NCI-H1417 treated with DMSO at 0.1 percent for 48 hours (cell line): ENCODE data around the gene ANGPTL7.
"Not testable (repeated sequence)": the region's sequence is repeated elsewhere in the genome, so short reads cannot be mapped to it uniquely, and the experiment has no call there.

Experiments used
- DNase-seq: peaks from one replicate; lab custom pipeline; 2025; lab: John Stamatoyannopoulos, UW

The ANGPTL7 gene

DNA sequence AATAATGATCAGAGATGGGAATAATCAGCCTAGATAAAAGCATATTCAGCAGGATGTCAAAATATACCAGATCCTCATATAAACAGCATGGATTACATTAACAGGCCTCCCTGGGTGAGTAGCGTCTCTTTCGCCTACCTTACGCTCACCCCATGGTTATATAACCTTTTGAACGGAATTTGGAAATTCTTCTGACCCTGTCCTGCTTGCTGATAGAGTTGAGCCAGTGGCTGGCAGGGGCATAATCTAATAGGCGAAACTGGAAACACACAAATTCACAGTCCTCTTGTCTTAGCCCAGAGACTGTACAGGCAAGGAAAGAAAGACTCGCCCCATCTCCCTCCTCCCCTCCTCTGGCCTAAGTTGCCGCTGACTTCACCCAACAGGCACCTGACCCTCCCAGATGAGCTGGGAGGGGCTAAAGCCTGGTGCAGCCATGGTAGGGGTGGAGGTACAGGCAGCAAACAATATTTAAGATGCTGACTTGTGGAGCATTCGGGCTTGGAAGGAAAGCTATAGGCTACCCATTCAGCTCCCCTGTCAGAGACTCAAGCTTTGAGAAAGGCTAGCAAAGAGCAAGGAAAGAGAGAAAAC, at the start of gene ANGPTL7:
Gene ANGPTL7 (plus strand): TSS at position 498 of the 594 bp plus-strand sequence. CDS start 225 bp downstream, outside the sequence.
- no peak for DNase-seq

DNA sequence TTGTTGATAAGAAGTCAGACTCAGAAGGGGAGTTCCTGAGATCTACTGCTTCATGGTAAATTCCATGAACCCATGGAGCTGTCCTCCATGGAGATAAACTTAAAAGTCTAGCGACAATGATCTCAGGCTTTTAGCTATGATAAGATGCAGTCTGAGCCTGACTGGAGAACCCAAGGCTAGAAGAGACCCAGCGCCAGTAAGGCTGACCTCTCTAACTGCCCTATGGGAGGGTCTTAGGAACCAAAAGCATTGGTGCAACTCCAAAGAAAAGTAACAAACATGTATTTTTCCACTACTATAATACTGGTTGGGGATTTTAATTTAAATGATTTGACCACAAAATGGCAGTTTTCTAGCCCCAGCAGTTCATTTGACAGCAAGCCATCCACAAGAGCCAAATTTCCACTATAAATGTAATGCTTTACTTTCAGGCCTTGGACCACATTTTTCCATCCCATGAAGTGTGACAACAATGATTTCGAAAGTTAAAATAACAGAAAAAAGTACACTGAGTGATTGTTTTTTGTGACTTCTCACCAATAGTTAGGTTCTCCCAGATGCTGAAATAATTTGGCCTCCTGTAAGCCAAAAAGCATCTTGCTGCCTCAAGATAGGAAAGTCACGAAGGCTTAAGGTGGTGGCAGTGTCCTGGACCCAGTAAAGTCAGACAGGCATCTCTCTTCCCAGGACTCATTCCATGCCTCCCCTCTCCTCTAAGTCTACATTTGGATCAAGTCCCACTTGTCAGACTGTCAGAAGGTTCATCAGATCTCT, 46.4 kb upstream of the ANGPTL7 start:
- no peak for DNase-seq

DNA sequence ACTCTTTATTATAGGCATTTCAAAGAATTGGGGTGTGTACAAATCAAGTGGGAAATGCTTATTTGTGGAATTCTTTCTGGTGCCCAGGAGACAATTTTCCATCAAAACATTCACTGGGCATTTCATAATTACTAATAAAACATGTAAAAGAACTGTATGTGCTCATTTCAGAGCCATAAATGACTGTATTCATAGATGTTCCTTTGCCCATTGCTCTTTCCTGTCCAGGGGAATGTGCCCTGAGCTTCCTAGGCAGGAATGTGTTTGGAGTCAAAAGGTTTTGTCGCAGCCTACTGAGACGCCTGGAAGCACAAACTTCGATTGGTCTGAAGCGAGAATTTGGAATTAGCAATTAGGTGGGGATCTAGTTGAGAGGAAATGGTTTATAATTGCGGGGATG, 45.8 kb upstream of the ANGPTL7 start:
- no peak for DNase-seq

GRCh38 chr1:11143907-11144306, 45.2 kb upstream of the ANGPTL7 start:
- no peak for DNase-seq

DNA sequence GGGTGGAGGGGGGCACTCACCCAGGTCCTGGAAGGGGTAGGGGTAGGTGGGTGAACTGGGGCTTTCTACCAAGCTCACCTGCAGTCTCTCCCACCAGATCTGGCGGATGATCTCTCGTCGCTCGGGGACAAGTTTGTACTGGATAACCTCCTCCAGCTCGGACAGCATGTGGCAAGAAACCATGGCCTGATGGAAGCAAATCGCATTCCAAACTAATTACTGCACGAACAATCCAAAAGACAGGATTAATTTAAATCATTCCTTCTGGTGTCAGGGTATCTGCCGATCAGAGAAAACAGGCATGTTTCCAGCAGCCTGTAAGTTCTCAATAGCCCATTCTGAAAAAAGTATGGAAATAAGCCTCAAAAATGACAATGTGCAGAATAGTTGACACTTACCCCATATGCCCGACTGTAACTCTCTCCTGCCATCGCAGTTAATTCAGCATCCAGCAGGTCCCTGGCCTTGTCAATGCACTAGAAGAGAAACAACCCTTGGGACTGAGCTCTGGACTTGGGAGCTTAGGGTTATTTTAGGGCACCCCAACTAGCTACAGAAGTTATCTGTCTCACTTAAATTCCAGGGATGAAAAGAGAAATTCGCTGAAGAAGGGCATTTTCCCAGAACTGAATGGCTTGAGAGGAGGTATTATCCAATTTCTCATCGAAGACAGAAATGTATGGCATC, 44.4 kb upstream of the ANGPTL7 start:
- no peak for DNase-seq

- no peak for DNase-seq
These were observed 43.4 kb upstream of the ANGPTL7 start for GRCh38 chr1:11145741-11146140.

DNA sequence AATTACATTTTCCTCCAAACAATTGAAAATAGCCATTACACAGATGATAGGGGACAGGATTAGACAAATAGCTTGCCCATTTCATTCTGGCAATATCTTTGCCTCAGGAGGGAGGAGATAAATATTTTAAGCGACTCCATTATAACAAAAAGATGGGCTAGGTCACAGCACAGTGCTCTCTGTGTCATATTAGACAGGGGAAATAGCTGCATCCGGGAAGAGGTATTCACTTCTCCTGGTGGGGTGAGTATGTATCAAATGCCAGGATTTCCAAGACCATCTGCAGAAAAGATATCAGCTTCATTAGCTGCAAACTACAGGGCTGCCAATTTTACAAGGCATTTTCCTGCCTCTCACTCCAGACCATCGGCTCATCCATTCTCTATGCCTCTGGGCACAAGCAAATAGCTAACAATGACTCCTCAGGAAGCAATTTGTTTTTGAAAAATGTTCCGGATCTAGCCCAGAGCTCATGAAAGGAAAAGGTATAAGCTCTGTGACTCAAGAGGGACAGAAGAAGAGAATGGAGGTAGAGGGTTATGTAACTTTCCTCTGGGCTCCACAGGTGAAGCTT, 41.9 kb upstream of the ANGPTL7 start:
- DNase-seq: no peak

DNA sequence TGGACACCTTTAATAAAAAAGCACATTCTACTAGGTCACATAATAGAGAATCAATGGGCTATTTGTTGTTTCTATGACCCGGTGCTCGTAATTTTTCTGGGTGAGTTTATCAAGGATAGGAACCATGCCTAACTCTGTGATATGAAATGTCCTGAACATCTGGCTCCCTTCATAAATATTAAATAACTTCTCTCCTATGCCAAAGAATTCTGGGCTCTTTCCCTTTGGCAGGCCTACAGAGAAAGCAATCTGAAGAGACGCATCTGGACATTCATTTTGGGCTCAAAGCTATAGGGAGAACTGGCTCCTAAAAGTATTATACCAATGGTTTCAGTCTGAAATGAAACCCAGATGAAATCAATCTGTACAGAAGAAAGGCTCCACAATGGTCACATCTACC, 38.8 kb upstream of the ANGPTL7 start:
- DNase-seq: no peak

DNA sequence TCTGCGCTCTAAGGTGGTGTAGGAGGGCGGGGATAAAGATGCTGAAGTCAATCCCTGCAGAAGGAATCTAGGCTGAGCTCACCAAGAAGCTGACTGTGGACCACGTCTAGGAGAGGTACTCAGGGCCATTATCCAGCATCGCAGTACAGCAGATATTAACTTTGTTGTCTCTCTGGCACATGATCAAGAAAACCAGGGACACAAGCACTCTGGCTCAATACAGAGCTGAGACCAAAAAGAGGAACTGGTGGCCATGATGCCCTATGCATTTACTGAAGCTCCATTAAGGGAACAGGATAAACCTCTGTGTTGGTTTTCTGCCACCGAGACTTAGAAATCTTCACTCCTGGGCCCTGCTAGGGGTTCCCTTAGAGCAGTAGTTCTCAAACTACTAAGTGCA, 38.0 kb upstream of the ANGPTL7 start:
- no peak for DNase-seq

DNA sequence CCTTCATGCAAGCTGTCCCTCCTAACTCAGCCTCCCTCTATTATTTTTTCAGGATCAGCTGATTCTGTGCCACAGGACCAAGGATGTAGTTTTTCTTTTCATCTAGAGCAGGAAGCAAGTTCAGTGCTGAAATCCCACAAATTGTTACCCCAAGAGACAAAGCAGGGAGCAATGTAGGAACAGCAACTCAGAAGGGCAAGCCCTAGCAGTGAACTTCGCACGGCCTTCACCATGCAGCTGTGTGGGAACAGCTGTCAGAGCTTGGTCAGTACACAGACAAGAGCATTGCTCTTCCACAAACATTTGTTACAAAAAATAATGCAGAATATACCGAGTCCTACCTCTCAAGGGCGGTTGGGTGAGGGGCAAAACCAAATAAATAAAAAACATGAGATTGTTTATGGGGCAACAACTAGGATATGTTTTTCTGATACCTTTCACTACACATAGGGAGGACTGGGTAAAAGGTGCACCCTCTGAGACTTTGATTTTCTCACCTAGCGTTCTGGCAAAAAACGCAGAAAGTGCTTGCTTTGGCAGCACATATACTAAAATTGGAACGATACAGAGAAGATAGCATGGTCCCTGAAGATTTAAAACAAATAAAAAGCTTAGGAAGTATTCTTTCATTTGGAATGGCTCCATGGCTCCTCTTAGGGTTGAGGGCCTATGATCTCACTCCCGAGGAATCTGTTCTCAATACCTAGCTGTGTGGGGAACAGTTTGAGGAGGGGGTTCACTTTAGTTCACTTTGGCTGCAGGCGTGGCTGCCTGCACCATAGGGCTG, 37.1 kb upstream of the ANGPTL7 start:
- DNase-seq: no peak

DNA sequence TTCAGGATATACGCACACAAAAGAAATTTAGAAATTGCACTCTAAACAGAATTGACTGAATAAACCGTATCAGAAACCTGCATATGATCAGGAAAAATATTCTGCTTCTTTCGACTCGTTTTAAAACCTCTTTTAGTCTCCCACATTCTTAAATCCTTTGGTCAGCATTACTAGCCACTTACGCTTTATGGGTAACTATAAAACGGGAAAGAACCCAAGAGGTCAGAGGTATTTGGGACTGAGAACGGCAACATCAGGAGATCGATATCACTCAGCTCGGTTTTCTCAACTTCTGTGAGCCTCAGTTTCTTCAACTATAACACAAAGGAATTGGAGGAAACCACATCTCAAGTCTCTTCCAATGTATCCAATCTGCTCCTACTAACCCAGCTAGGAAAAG, 36.4 kb upstream of the ANGPTL7 start:
- DNase-seq: no peak

- no peak for DNase-seq
These were observed 36.0 kb upstream of the ANGPTL7 start for GRCh38 chr1:11153184-11153583.

- DNase-seq: no peak
These were observed 32.7 kb upstream of the ANGPTL7 start for GRCh38 chr1:11156441-11156840.

DNA sequence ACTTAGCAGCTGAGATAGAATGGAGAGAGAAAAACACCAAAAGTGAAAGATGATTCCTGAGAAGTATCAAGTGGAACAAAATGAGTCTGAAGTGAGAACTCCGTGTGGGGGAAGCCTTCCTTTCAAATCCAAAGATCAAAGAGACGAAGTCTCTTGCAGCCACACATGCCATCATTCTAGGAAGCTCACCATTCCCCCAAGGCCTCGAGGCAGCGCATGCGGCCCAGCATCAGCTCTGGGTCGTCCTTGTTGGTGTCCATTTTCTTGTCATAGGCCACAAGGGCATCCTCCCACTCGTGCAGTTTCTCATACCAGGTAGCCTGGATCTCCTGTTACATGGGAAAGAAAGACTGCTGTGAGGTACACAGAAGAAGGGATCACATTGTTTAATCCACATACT, 32.2 kb upstream of the ANGPTL7 start:
- no peak for DNase-seq

- DNase-seq: no peak
These were observed 31.8 kb upstream of the ANGPTL7 start for GRCh38 chr1:11157394-11157793.

- DNase-seq: no peak
These were observed 31.3 kb upstream of the ANGPTL7 start for GRCh38 chr1:11157867-11158266.

GRCh38 chr1:11158291-11158690, 30.9 kb upstream of the ANGPTL7 start:
- no peak for DNase-seq

DNA sequence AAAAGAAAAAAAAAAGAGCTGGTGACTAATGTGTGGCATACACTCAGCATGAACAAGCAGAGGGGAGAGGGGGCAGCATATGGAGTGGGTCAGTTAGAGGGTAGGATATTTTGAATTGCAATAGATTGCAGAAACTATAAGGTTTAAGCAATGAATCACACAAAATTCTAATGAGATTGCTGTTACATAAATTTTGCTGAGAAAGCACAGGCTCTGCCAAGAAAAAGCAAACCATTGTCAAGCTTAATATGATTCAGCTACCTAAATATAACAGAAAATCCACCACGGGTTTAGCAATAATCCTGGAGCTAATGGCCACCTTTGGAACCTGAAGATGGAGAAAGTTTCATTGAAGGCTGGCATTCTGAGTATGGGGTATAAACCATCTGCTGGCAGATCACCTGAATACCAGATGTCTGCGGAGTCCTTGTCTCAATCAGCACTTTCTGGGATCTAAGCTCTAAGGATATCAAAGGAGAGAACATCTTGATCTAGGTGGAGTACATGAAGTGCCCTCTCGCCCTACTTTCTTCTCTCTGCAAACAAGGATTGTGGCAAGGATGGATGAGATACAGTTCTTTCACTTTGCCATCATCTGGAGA, 30.3 kb upstream of the ANGPTL7 start:
- no peak for DNase-seq

- not testable (repeated sequence) for DNase-seq
These were observed 26.4 kb upstream of the ANGPTL7 start for GRCh38 chr1:11162752-11163151.

- DNase-seq: not testable (repeated sequence)
These were observed 22.4 kb upstream of the ANGPTL7 start for GRCh38 chr1:11166744-11167143.

DNA sequence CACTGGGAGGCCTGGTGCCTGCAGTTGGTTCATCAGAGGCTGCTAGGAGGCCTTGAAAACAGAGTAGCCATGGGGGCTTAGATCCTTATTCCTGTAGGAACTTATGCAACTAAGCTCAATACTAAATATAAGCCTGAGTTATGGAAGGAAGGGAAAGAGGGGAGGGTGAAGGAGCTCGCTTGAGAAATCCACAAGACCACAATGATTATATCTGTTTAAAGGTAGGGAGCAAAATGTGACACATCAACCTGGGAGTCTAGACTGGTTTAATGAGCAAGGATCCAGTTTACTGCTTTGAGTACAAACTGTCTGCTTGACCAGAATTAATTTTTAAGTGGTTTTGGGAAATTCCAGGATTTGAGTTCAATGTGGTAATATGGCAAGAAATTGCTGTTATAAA, 20.4 kb upstream of the ANGPTL7 start:
- DNase-seq: no peak

DNA sequence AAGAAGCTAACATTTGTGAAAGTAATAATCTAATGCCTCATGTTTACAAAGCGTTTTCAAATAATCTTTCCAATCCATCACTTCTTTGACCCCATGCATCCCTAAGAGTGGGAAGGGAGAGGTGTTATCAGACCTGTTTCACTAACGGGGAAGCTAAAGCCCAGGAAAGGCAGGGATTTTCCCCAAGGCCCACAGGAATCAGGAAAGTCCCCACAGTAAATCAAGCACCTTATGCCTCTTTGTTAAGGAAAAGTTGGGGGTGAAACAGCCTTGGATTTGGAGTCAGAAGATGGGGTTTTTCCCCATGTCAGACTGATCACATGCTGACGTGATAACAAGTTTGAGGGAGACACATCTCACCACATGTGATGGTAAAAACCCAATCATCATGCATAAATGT, 20.0 kb upstream of the ANGPTL7 start:
- no peak for DNase-seq
